ENCODE results near the gene CYTL1. TPM values are rescaled to one million over a fixed set of nuclear protein-coding genes. Genes with fewer than 3 reads are reported as not detected.

Gene CYTL1
- total RNA-seq, 1 experiment from 2014 or later: not detected

- no peak for DNase-seq (ENCODE audit: low spot score)
- in situ Hi-C loops (cut with HindIII; ENCODE audit: low sequenced_read_pairs): no loop called here
These were observed 18.6 kb upstream of the CYTL1 start for GRCh38 chr4:5037553-5038551.

- in situ Hi-C loops (cut with HindIII; ENCODE audit: low sequenced_read_pairs): no loop called here
- DNase-seq (ENCODE audit: low spot score): no peak
These were observed 17.0 kb upstream of the CYTL1 start for GRCh38 chr4:5036239-5036638.

- in situ Hi-C loops (cut with HindIII; ENCODE audit: low sequenced_read_pairs): no loop called here
- DNase-seq (ENCODE audit: low spot score): no peak
These were observed 14.9 kb upstream of the CYTL1 start for GRCh38 chr4:5034206-5034605.

GRCh38 chr4:5033281-5033841, 14.1 kb upstream of the CYTL1 start:
- in situ Hi-C loops (cut with HindIII; ENCODE audit: low sequenced_read_pairs): no loop called here
- no peak for DNase-seq (ENCODE audit: low spot score)

GRCh38 chr4:5032813-5033212, 13.6 kb upstream of the CYTL1 start:
- in situ Hi-C loops (cut with HindIII; ENCODE audit: low sequenced_read_pairs): no loop called here
- DNase-seq (ENCODE audit: low spot score): no peak

DNA sequence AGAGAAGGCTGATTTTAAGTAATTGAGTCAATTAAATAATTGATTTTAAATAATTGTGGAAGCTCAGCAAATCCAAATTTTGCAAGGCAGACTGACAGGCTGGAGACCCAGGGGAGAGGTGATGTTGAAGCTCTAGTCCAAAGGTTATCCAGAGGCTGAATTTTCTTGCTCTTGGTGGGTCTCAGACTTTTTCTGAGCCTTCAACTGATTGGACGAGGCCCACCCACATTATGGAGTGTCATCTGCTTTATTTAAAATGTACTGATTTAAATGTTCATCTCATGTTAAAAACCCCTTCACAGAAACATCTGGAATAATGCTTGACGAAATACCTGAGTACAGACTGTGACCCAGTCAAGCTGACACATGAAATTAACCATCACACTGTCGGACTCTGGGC, 11.7 kb upstream of the CYTL1 start:
- in situ Hi-C loops (cut with HindIII; ENCODE audit: low sequenced_read_pairs): no loop called here
- DNase-seq (ENCODE audit: low spot score): no peak

- no peak for DNase-seq (ENCODE audit: low spot score)
- in situ Hi-C loops (cut with HindIII; ENCODE audit: low sequenced_read_pairs): no loop called here
These were observed 11.0 kb upstream of the CYTL1 start for GRCh38 chr4:5030221-5030620.

DNA sequence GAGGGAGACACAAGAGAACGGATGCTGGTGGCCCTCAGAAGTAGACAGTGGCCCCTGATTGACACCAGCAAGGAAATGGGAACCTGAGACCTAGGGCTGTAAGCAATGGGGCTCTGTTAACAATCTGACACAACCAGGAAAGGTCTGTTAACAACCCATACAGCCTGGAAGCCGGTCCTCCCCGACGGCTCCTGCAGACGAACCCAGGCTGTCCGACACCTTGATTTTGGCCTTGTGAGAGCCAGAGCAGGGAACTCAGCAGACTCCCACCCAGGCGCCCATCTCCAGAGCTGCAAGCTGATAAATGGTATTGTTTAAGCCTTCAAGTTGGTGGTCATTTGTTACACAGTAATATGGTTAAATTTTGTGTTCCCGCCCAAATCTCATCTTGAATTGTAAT, 10.2 kb upstream of the CYTL1 start:
- in situ Hi-C loops (cut with HindIII; ENCODE audit: low sequenced_read_pairs): no loop called here

DNA sequence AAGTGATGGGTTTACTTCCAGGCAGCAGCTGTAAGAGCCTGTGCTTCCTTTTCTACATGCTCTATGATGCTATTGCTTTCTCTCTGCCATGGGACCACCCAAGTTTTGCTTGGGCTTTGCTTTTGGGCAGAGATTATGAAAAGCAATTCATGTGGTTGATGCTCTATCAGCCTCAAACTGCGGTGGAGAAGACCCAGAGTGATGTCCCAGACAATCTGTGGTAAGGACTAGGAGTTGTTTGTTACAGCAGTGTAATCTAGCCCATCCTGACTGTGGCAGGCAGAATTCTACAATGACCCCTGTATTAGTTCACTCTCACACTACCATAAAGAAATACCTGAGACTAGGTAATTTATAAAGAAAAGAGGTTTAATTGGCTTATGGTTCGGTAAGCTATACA, 9.2 kb upstream of the CYTL1 start:
- in situ Hi-C loops (cut with HindIII; ENCODE audit: low sequenced_read_pairs): no loop called here

More for the DNA sequence above, 10.2 kb upstream of the CYTL1 start:
- no peak for DNase-seq (ENCODE audit: low spot score)

DNA sequence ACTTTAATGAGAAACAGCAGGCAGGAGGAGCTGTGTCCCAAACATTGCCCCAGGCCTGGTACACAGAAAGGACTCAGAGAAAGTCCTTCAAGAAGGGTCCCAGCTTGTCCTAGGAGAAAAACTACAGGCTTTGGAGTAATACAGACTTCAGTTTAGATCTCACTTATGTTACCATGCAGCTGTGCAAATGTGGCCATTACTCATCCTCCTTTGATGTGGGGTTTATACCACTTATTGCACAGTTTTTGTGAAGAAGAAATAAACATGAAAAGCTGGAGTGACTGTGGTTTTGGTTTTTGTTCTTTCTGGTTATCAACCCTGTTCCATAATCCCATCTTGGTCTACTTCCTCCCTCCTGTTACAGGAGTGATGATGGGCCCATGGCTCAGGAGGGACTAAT, 8.1 kb upstream of the CYTL1 start:
- no peak for DNase-seq (ENCODE audit: low spot score)
- in situ Hi-C loops (cut with HindIII; ENCODE audit: low sequenced_read_pairs): no loop called here

More for the DNA sequence above, 9.2 kb upstream of the CYTL1 start:
- DNase-seq (ENCODE audit: low spot score): no peak

DNA sequence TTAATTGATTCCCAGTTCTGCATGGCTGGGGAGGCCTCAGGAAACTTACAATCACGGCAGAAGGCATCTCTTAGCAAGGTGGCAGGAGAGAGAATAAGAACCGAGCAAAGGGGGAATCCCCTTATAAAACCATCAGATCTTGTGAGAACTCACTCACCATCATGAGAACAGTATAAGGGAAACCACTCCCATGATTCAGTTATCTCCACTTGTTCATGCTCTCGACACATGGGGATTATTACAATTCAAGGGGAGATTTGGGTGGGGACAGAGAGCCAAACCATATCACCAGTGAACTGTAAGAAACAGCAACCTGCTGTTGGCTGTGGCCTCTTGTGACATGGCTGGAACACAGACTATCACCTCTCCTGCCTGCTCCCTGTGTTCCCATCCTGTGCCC, 7.1 kb upstream of the CYTL1 start:
- no peak for DNase-seq (ENCODE audit: low spot score)
- in situ Hi-C loops (cut with HindIII; ENCODE audit: low sequenced_read_pairs): no loop called here

DNA sequence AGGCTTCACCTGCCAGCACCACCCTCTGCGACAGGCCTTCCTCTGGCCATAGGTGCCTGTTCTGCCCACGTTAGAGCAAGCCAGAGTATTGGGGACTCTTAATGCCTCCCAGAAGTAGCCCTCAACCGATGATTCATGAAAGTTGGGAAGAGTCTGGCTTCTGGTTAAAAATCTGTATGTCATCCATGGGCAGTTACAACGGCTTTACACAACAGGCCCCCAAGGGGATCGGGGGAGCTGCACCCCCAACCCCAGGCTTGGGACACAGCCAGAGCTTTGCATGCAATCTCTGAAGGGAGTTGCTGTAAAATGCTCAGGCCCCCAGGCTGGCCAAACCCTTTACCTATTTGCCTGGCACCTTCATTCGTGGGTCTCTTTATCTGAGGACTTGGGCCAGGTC, 5.4 kb upstream of the CYTL1 start:
- in situ Hi-C loops (cut with HindIII; ENCODE audit: low sequenced_read_pairs): no loop called here
- DNase-seq (ENCODE audit: low spot score): no peak

DNA sequence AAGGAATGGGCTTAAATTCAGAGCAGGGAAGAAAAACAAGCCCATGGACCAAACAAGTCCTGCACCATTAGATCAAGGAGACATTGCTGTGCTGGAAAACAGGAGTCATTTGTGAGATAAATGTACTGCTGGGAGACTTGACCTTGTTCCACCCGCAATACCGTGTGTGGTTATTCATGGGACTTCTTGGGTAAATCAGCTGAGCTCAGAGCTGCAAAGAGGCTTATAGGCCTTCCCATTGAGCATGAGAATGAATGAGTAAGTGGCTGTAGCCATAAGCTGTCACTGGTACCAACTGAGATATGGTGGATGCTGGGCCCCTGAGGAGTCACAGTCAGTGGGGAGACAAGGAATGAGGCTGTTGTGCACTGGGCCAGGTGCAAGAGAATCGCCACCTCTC, 2.3 kb upstream of the CYTL1 start:
- DNase-seq (ENCODE audit: low spot score): no peak

DNA sequence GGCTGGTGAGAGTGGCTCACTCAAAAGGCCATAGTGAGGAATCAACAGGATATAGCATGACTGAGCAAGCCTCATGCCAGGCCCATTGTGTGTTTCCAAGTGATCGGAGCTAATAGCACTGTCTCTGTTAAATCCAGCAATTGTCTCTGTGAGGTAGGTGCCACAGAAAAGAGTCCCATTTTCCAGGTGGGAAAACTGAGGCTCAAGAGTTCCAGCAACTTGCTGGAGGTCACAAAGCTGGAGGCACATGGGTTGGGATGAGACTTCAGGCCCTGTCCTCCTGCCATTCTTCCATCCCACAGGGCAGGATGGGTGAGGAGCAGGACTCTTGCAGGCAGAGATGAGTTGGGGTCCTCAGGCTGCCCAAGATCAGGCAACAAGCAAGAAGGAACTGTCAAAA, 1.1 kb upstream of the CYTL1 start:
- DNase-seq (ENCODE audit: low spot score): no peak
- in situ Hi-C loops (cut with HindIII; ENCODE audit: low sequenced_read_pairs): no loop called here

More for the DNA sequence above, 2.3 kb upstream of the CYTL1 start:
- in situ Hi-C loops (cut with HindIII; ENCODE audit: low sequenced_read_pairs): no loop called here

- DNase-seq (ENCODE audit: low spot score): no peak
- in situ Hi-C loops (cut with HindIII; ENCODE audit: low sequenced_read_pairs): no loop called here
These were observed 538 bp upstream of the CYTL1 start for GRCh38 chr4:5019796-5020195.

DNA sequence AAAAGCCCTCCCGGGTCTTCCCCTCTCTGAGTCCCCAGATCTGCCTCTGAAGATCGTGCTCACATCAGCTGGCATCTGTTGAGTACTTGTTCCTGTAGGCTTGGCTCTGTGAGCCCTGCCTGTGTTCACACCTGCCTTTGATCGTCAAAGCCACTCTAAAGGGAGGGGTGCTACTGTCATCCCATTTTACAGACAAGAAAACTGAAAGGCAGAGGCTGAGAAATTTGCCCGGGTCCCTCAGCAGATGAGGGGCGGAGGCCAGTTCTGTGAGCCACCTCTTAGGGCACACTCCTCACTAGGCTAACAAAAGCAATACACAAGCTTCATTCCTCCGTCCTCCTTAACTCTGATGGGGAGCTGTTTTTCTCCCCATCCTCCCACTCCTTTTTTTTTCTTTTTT, 655 bp downstream of the CYTL1 start:
- DNase-seq (ENCODE audit: low spot score): no peak
- in situ Hi-C loops (cut with HindIII; ENCODE audit: low sequenced_read_pairs): no loop called here

GRCh38 chr4:5018096-5018495, 1.2 kb downstream of the CYTL1 start:
- in situ Hi-C loops (cut with HindIII; ENCODE audit: low sequenced_read_pairs): no loop called here
- no peak for DNase-seq (ENCODE audit: low spot score)

GRCh38 chr4:5014007-5014682, 5.1 kb downstream of the CYTL1 start:
- in situ Hi-C loops (cut with HindIII; ENCODE audit: low sequenced_read_pairs): no loop called here

DNA sequence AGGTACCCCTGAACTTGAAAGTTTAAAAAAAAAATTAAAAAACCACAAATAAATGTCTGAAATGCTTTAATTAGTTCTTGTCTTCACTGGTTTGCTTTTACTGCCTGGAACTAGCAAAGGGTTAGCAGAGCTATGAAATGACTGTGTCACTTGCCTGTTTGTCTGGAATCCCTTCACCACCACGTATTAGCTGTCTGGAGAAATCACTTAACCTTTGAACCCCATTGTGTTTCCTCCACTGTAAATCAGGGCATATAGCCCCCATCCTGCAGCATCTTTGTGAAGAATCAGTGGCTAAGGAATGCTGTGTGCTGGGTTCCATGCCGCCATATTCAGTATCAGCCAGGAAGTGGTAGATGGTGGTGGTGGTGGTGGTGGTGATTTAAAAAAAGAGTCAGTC, 6.3 kb downstream of the CYTL1 start:
- in situ Hi-C loops (cut with HindIII; ENCODE audit: low sequenced_read_pairs): no loop called here
- DNase-seq (ENCODE audit: low spot score): no peak

More at GRCh38 chr4:5014007-5014682, 5.1 kb downstream of the CYTL1 start:
- DNase-seq (ENCODE audit: low spot score): no peak

DNA sequence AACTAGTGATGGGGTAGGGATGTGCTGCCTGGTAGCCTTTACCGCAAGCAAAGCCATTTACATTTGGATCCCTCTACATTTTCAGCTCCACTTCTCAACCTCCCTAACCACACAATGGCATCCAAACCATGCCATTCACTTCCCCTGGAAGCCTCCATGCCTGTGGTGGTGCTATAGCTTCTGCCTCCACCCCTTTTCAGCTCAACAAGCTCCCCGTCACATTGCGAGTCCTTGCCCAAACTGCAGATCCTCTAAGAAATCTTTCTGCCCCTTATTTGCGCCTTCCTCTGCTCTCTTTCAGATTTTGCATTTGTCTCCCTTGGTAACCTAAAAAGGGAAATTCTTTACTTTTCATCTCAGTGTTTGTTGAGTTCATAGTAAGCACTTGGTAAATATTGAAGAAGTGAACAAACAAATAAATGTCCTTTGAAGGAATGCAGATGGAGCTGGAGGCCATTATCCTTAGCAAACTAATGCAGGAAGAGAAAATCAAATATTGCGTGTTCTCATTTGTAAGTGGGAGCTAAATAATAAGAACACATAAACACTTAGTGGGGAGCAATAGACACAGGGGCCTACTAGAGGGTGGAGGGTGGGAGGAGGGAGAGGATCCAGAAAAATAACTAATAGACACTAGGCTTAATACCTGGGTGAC, 6.9 kb downstream of the CYTL1 start:
- no peak for DNase-seq (ENCODE audit: low spot score)
- in situ Hi-C loops (cut with HindIII; ENCODE audit: low sequenced_read_pairs): no loop called here

Measured in G401 (cell line).